ENCODE results near the gene MTR.
"Not testable (repeated sequence)": the region's sequence is repeated elsewhere in the genome, so short reads cannot be mapped to it uniquely, and the experiment has no call there.

The MTR gene

DNA sequence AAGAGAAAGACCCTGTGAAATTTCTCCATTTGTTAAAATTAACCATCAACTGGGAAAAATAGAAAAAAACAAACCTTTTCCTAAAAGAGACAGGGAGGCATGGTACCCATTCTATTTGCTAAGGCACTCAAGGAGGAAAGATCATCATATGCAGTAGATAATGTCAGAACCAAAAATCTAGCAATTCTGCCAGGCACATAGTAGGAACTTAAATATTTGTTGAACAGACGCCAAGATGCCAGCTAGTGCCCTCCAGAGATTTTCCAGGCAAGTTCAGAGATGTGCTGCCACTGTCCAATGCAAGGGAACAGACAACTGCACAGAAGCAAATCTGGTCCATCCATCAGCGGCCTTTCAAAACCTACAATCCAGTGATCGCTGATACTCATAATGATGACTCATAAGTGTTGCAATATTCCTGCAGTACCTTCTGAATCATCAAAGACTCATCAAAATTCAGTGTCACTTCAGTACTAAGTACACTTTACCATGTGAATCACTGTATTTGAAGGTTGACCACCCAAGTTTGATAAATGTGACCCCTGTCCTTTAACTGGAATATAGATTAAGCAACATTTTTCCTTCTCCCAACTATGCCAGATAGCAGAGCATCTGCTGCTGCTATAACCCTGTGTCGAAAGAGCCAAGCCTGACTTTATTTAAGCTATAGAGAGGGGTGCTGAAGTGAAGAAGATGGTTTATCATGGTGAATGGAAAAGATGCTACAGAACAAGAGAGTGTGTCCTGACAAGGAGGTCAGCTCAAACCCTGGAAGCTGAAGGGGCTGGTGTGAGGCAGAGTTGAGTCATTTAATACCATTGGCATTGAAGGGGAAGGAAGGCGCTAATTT, 110.0 kb downstream of the MTR start:
- DNase-seq (ENCODE audit: low read depth), result no peak

DNA sequence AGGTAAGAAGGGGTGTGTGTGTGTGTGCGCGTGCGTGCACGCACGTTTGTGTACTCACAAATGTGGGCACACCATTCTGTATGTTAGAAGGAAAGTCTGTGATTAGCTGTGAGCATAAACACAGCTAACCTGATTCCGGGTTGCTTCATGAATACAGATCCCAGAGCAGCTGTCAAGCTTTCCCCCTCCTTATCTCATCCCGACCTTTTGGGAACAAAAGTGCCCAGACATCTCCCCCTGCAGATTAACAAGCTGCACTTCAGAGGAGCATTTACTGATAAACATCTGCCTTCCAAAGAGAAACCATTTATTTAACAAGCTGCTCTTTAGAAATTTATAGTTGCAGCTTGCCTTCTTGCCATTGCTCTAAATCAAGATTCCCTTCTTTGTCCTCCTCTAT, 112.1 kb downstream of the MTR start:
- no peak for DNase-seq (ENCODE audit: low read depth)

DNA sequence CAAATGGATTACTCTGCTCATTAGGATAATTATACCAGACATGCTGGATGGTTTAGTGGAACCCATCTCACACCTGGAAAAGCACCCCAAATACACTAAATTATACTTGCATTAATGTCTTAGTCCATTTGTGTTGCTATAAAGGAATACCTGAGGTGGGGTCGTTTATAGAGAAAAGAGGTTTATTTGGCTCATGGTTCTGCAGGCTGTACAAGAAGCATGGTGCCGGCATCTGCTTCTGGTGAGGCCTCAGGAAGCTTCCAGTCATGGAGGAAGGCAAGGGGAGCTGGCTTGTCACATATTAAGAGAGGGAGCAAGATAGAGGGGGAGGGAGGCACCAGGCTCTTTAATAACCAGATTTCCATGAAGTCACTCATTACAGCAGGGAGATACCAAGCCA, 113.6 kb downstream of the MTR start:
- DNase-seq (ENCODE audit: low read depth), result no peak

DNA sequence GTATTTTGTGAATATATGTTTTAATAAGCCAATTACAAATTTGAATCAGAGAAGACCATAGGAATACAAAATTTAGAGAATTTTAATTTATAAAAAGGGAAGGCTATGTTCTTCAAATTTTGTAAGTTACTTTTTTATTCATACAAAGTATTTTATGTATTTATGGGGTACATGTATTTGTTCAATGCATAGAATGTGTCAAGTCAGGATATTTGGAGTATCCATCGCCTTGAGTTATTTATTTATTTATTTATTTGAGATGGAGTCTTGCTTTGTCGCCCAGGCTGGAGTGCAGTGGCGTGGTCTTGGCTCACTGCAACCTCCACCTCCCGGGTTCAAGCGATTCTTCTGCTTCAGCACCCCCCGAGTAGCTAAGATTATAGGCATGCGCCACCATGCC, 116.0 kb downstream of the MTR start:
- not testable (repeated sequence) for DNase-seq (ENCODE audit: low read depth)

DNA sequence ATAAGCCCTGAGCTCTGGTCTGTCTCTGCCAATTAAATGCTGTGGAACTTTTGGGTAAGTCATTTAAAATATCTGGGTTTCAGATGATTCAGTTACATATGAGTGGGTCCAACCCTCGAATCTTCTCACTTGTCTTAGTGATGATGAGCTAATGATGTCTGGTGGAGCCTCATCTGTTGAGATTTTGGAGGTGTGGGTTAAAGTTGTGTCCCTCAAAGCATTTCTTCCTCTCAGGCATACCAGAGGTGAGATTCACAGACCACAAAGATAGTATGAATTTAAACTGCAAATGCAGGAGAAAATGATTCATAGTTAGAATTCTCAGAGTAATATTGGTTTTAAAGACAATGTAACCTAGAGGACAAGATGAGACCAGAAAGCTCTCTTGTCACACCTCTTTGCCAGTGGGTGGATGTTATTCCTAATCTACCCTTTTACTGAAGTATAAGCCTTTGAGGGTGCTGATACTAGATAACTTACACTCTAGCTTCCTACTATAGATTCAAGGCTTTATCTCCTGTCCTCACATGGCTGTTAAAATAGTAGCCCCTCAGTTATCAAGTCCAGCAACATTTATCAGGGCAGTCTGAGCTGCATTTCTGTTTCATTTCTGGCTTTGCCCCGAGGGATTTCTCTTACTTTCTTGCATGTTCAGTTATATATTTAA, 118.4 kb downstream of the MTR start:
- DNase-seq (ENCODE audit: low read depth), result no peak

DNA sequence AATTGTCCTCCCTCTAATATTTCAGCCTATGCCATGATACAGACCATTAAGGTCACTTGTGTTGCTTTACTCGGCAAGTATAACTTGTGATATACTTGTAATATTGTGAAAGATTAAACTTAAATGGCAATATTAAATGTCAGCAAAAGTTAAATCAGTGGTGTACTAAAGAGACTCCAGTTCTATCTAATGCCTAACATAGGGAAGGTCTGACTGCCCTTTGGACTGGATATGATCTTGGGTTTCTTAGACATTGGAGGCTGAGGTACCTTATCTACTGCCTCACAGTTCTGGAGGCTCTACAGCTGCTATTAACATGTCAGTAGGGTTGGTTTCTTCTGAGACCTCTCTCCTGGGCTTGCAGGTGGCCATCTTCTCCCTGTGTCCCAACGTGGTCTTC, 119.3 kb downstream of the MTR start:
- no peak for DNase-seq (ENCODE audit: low read depth)

DNA sequence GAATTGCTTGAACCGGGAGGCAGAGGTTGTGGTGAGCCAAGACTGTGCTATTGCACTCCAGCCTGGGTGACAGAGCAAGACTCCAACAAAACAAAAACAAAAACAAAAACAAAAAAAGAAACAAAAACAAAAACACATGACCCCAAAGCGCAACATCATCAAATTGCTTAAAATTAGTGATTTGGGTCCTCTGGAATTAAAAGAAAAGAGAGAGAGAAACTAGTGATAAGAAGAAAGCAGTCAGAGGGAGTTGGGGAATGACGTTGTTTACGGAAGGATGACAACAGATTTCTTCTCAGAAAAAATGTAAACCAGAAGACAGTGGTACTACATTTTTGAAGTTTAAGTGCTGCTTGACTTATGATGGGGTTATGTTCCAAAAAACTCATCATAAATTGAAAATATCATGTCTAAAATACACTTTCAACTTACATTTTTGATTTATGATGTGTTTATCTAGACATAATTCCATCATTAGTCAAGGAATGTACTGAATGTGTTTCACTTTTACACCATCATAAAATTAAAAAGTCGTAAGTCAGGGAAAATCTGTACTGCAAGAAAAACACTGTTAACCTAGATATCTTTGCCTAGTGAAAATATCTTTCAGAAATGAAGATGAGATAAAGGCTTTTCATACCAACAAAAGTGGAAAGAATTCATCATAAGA, 121.2 kb downstream of the MTR start:
- DNase-seq (ENCODE audit: low read depth), result no peak

DNA sequence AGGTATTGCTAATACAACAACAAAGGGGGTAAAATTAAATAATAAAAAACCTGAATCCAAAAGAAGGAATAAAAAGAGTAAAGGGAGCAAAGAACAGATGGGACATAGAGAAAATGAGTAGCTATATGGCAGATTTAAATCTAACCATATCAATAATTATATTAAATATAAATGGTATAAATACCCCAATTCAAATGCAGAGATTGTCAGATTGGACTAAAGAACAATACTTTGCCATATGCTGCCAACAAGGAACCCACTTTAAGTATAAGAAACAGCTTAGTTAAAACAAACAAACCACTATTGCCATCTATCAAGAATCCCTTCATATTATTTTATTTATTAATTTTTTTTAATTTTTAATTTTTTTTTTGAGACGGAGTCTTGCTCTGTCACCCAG, 122.4 kb downstream of the MTR start:
- no peak for DNase-seq (ENCODE audit: low read depth)

DNA sequence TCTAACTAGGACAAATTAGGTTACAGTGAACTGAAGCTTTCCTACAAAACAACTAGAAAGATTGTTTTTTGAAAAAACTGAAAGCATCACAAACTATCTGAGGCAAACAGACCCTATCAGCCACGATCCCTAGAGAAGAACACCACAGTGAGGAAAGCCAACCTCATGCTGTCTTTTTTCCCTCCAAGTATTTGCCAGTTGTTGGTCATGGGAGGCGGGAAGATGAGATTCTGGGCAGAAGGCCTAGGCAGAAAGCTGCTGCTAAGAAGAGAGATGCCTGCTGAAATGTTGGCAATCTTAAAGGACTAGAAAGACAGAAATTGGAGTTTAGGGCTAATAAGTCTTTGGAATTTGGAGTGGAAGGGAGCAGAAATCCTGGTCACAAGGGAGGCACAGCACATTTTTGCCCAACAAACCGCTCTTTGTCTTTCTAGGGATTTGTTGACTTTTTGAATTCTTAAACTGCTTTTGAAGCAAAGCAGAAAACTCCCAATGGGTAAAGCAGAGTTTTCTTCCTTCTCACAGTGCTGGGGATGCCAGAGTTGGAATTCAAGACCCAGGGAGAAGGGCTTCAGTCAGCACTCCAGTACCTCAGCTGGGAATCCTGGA, 125.3 kb downstream of the MTR start:
- no peak for DNase-seq (ENCODE audit: low read depth)

DNA sequence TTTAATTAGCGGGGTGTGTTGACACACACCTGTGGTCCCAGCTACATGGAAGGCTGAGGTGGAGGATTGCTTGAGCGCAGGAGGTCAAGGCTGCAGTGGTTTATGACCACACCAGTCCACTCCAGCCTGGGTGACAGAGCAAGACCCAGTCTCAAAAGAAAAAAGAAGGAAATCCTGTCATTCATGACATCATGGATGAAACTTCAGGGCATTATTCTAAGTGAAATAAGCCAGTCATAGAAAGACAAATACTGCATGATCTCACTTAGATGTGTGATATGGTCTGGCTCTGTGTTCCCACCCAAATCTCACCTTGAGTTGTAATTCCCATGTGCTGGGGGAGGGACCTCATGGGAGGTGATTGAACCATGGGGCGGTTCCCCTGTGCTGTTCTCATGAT, 126.5 kb downstream of the MTR start:
- DNase-seq (ENCODE audit: low read depth), result no peak

DNA sequence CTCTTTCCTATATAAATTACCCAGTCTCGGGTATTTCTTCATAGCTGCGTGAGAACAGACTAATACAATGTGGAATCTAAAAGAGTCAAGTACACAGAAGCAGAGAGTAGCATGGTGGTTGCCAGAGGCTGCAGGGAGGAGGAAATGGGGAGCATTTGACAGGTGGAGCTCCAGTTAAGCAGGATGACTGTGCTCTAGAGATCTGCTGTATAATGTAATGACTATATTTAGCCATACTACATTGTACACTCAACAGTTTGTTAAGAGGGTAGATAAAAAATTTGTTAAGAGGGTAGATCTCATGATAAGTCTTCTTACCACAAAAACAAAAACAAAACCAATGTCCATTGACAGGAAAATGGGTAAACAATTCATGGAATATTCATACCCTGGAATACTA, 127.1 kb downstream of the MTR start:
- DNase-seq (ENCODE audit: low read depth), result no peak

DNA sequence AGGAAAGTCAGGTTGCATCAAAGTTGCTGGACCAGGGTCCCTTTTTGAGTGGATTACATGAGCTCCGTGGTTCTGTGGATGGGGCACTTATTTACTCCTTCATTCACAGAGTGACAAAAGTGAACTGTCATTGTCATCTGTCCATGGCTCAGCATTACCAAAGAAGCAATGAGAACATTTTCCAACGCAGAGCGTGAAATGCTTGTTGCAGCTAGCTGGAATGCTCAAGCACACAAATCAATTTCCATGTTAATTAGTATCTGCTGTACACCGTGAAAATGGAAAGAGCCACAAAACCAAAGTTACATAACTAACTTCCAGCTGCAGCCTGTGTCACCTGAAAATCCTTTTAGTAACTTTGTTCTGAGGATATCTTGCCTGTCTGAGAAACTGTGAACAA, 130.3 kb downstream of the MTR start:
- no peak for DNase-seq (ENCODE audit: low read depth)

DNA sequence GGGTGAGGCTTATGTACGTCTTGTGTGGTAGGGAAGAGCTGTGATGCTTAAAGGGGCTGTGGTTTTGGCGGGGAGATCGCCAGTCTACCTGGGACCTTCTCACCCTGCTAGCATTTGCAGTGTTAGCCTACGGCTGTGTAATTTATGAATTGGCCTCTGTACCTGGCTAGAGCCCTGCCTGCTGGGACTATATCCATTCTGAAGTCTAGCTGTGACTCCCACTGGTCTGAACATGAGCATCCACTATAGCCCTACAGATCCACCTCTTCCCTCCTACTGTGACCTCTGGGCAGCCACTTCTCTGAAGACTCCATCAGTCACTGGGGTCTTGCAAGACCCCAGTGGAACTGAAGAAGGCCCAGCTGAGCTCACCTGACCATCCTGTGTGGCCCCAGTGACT, 135.4 kb downstream of the MTR start:
- DNase-seq (ENCODE audit: low read depth), result no peak

DNA sequence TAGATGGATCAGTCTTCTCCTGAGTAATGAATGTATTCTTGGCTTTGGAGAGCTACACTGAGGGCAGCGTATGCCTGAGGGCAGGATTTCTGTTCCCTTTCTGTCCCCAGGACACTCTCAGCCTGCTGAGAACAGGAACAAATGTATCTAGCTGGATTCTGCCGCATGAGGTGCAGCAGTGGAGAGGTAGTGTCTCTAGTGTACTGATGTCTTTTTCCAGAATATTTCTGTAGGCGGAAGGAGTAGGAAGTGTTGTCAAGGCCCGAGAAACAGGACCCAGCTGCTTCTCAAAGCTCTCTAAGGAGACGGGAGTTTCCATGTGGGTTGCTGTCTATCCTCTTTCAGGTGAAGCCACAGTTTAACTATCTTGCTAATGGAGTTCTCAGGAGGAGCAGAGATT, 143.7 kb downstream of the MTR start:
- DNase-seq (ENCODE audit: low read depth), result no peak

DNA sequence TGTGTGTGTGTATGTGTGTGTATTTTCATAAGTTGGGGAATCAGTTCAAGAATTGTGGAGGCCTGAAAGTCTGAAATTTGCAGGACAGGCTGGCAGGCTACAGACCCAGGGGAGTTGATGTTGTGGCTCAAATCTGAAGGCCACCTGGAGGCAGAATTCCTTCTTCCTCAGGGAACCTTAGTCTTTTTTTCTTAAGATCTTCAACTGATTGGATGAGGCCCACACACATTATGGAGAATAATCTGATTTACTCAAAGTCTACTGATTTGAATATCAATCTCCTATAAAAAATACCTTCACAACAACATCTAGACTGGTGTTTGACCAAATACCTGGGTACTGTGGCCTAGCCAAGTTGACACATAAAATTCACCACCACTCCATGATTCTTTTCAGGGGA, 147.3 kb downstream of the MTR start:
- no peak for DNase-seq (ENCODE audit: low read depth)

DNA sequence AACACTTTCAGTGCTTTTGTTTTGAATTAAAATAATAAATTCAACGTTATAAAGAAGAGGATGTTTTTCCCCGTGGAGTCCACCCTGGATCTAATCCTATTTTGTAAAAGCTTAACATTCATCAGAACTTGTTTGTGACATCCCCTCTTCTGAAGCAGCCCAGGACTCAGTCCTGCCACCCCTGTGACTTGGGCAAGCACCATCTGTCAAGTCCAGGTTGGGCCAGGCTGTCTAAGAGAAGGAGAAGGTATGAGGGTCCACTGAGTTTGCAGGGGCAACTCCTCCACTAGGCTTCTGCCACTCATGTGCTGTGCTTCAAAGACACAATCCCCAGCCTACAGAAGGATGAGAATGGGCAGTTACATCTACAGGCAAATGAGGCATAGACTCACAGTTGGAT, 149.5 kb downstream of the MTR start:
- DNase-seq (ENCODE audit: low read depth), result no peak

DNA sequence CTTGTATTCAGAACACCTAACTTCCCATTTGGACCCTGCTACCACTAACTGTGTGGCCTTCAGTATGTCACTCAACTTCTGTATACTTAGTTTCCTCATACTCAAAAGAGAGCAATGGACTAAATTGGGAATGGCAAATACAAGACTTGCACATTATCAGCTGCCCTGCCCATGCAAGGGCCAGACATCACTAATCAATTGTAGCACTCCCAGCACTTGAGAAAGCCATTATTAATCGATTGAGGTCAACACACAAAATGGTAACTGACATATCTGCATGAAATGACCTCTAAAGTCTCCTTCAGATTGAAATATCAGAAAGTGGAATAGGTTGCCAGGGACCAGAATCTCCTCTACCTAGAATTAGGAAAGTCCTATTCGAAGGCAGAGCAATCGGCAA, 149.9 kb downstream of the MTR start:
- DNase-seq (ENCODE audit: low read depth), result no peak

DNA sequence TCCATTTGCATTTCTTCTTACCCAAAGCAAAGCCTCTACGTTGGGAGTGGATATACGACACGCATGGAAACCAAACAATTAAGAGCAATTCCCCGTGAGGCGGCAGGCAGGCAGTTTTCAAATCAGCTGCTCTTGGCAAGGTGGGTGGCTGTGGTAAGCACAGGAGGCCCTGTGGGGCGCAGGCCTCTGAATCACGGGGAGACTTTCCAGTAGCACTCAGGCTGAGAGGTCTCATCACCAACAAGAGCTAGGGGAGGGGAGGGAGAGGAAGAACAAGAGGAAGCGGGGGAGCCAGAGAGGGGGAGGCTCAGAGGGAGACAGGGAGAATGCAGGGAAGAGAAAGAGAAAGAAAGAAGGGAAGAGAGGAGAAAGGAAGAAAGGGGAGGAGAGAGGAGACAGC, 152.7 kb downstream of the MTR start:
- no peak for DNase-seq (ENCODE audit: low read depth)

DNA sequence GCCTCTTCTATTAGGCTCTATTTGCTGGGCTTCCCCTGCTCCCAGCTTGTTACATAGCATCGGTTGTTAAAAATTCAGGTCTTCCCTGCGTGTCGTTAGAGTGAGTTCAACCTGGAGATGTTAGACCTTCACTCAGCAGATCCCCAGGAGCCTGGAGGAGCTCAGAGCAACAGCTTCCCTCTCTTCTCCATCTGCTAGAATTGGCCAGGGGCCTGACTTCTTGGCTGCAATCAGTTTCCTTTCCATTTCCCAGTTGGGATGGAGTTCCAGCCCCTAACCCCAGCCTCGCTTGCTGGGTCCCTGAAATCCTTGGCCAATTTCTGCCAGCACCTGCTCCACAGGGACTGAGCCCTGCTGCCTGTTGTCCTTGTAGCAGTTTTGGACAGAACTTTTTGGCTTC, 153.3 kb downstream of the MTR start:
- DNase-seq (ENCODE audit: low read depth), result no peak

DNA sequence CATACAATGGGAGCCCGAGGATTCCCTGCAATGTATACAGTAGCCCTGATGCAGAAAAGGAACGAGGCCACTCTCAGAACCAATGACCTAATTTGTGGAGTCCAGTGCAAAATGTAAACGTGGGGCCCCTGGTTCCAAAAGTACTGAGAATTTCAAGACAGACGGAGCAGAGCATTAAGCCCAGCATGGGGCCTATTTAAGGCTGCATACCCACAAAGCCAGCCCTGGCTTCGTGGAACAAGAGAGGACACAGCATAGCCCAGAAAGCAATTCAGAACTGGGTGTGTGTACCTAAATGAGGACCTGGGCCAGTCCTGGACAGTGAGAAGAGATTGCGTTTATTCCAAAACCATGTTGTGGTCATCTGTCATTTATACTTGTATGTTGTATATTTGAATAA, 153.9 kb downstream of the MTR start:
- no peak for DNase-seq (ENCODE audit: low read depth)

DNA sequence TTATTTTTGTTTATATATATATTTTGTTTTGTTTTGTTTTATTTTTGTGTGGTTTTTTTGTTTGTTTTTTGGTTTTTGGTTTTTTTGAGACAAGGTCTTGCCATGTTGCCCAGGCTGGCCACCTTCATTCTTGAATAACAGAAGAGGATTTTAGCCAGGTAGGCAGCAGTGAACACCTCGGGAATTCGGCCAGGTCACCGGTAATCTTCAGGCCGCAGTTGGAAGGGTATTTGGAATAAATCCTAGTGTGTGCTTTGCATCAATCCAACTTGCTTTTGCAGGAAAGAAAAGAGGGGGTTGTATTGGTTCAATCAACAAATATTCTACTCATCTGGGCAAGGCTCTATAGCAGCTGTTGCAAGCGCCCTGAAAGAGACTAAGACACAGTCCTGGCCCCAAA, 155.3 kb downstream of the MTR start:
- no peak for DNase-seq (ENCODE audit: low read depth)

DNA sequence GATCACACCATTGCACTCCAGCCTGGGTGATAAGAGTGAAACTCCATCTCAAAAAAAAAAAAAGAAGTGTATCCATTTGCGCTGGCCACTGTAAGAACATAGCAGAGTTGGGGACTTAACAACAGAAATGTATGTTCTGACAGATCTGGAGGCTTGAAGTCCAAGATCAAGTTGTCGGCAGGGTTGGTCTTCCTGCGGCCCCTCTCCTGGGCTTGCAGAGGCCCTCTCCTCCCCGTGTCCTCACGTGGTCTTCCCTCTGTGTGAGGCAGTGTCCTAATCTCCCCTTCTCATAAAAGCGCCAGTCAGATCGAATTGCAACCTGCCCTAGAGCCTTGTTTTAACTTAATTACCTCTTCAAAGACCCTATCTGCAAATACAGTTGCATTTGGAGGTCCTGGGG, 156.6 kb downstream of the MTR start:
- DNase-seq (ENCODE audit: low read depth), result no peak

All from stimulated activated CD8-positive, alpha-beta memory T cell treated with anti-CD3 and anti-CD28 coated beads, Interleukin-4, amount 100 ng/mL, for 24 hours (primary cell).